Right atrium auricular region (tissue), 2 donors: ENCODE results near the gene CSTB. TPM values are rescaled to one million over a fixed set of nuclear protein-coding genes. Genes with fewer than 3 reads are reported as not detected.

Experiments used
- DNase-seq: peaks from one replicate; pipeline ENCODE4 v3.0.0-alpha.2; 2019; ENCODE audit warnings: low spot score
- H3K27ac ChIP-seq, 2 donors: fragments of 200-600 bp; sonication (generic); 1 replicate in 1 of 2; 2 replicates in 1 of 2; pipeline ENCODE4 v1.5.1; 2016 to 2019
- H3K27me3 ChIP-seq, 2 donors: fragments of 200-600 bp; sonication (generic); one replicate each; pipeline versions ENCODE4 v1.5.1 to v1.6.0; 2017 to 2019
- H3K36me3 ChIP-seq: fragments of 200-600 bp; sonication (generic); one replicate; pipeline ENCODE4 v1.5.1; 2016
- H3K4me1 ChIP-seq, 2 donors: fragments of 200-600 bp; sonication (generic); one replicate each; pipeline versions ENCODE4 v1.5.1 to v1.6.0; 2017 to 2019
- H3K4me3 ChIP-seq, 2 donors: fragments of 200-600 bp; sonication (generic); 1 replicate in 1 of 2; 2 replicates in 1 of 2; pipeline ENCODE4 v1.5.1; 2017 to 2019; ENCODE audit warnings: mild to moderate bottlenecking in 1 of 2, moderate library complexity in 1 of 2
- H3K9me3 ChIP-seq, 2 donors: fragments of 200-600 bp; sonication (generic); one replicate each; pipeline ENCODE4 v1.5.1; 2019
- total RNA-seq, 2 donors: library from RNA; depleted of rRNA; stranded (reverse); fragments of >200 nt; gene quantifications; one replicate each; pipeline ENCODE4 v1.1.0, GENCODE V29; 2016
- TF ChIP-seq, protein P1 (sequence below), 2 donors: fragments of 200-600 bp; sonication (generic); IDR thresholded peaks; one replicate each; pipeline ENCODE4 v1.5.1; 2019; ENCODE audit warnings: antibody characterized with exemption in 2 of 2

The CSTB gene
- total RNA-seq, 2 donors from 2014 or later, result 8.3 to 8.4 TPM

DNA sequence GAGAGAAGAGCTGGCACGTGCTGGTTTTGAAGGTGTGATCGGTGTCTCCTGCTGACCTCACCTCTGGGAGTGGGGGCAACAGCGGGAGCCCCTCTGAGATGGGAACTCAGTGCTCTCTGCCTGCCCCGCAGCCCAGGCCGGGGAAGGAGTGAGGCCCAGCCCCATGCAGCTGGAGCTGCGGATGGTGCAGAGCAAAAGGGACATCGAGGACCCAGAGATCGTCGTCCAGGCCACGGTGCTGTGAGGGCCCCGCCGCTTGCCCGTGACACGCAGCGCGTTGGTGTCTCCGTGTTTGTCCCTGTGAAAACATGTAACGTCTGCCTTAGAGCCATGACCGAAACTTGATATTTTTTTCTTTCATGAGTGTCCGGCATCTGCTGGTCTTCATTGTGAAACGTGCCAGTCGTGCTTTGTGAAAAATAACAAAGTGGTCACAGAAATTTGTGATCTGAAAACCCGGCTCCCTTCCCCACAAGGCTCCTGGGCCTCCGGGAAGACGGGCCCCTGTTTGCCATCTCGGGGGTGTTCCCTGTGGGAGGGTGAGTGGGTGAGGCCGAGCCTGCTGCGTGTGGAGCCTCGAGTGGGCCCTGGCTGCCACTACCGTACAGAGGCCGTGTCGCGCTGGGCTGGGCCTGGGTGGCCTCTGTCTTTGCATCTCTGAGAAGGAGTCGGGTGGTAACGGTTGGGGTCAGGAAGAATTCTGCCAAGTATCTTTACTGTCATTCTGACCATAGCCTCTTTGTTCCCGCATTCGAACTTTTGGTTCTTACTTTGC, 20.1 kb downstream of the CSTB start:
- no peaks in the 10 kb centered on the region for H3K27me3 ChIP-seq
- DNase-seq, result no peak
- TF ChIP-seq, protein P1, sequence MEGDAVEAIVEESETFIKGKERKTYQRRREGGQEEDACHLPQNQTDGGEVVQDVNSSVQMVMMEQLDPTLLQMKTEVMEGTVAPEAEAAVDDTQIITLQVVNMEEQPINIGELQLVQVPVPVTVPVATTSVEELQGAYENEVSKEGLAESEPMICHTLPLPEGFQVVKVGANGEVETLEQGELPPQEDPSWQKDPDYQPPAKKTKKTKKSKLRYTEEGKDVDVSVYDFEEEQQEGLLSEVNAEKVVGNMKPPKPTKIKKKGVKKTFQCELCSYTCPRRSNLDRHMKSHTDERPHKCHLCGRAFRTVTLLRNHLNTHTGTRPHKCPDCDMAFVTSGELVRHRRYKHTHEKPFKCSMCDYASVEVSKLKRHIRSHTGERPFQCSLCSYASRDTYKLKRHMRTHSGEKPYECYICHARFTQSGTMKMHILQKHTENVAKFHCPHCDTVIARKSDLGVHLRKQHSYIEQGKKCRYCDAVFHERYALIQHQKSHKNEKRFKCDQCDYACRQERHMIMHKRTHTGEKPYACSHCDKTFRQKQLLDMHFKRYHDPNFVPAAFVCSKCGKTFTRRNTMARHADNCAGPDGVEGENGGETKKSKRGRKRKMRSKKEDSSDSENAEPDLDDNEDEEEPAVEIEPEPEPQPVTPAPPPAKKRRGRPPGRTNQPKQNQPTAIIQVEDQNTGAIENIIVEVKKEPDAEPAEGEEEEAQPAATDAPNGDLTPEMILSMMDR (IDR thresholded peaks at IDR 0.05), result no peak
- peaks cover 71% of the 10 kb centered on the region for H3K36me3 ChIP-seq
- H3K9me3 ChIP-seq, result no peaks in the 10 kb centered on the region
- H3K27ac ChIP-seq, result no peak overlapping the region
- no peak overlapping the region for H3K4me3 ChIP-seq
- H3K4me1 ChIP-seq, result no peaks in the 10 kb centered on the region

DNA sequence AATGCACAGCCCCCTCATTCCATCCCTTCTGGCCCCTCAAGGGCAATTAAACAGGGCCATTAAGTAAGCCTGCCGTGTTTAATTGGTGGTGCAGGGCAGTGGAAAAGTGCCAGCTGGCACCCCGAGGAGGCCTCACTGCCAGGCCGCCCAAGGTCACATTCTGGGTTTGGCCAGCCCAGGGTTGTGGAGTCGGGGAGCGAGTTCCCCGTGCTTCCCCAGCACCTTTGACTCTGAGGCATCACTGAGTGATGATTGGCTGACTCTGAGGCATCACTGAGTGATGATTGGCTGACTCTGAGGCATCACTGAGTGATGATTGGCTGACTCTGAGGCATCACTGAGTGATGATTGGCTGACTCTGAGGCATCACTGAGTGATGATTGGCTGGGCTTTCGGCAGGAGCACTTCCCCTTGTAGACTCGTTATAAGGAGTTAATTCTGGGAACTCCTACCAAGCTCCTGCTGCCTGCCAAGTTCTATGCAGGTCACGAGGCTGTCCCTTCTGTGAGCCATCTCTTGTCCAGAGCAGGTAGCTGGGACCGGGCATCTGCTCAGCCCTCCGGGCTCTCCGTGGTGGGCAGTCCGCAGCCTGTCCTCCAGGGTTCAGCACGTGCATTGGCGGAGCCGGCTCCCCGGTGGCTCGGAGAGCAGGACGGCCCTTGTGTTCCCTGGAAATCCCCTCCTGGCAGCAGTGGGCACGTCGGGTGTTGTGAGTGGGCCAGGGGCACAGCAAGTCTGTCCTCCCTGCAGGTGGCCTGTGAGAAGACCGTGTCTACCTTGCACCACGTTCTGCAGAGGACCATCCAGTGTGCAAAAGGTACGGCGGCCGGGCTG, 20.9 kb downstream of the CSTB start:
- H3K4me1 ChIP-seq, result no peaks in the 10 kb centered on the region
- no peaks in the 10 kb centered on the region for H3K27me3 ChIP-seq
- no peak overlapping the region for H3K27ac ChIP-seq
- peaks cover 73% of the 10 kb centered on the region for H3K36me3 ChIP-seq
- H3K4me3 ChIP-seq, result no peak overlapping the region
- no peaks in the 10 kb centered on the region for H3K9me3 ChIP-seq
- DNase-seq, result no peak
- TF ChIP-seq, protein P1 (IDR thresholded peaks at IDR 0.05), result no peak

DNA sequence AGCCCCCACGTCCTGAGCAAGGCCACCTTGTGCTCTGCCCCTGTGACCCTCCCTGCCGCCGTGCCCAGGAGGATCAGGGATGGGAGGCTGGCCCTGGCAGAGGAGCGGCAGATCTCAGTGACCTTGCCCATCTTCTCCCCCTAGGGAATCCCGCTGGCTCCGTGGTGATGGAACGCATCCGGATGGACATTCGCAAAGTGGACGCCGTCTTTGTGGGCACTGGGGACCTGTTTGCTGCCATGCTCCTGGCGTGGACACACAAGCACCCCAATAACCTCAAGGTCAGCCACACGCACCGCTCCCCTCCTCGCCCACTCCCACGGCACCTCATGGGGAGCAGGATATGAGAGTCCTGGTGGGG, 22.7 kb downstream of the CSTB start:
- Histone ChIP-seq H3K4me1 (no peaks in the 10 kb centered on the region), H3K36me3 (peaks cover 86% of the 10 kb centered on the region), H3K27me3 (no peaks in the 10 kb centered on the region), H3K27ac (no peak overlapping the region), H3K9me3 (no peaks in the 10 kb centered on the region), H3K4me3 (no peak overlapping the region)
- no peak for DNase-seq
- TF ChIP-seq, protein P1 (IDR thresholded peaks at IDR 0.05), result no peak

GRCh38 chr21:43752758-43753438, 23.2 kb downstream of the CSTB start:
- H3K4me1 ChIP-seq, result no peaks in the 10 kb centered on the region
- peaks cover 88% of the 10 kb centered on the region for H3K36me3 ChIP-seq
- H3K27ac ChIP-seq, result no peak overlapping the region
- TF ChIP-seq, protein P1 (IDR thresholded peaks at IDR 0.05), result no peak
- no peaks in the 10 kb centered on the region for H3K9me3 ChIP-seq
- no peak overlapping the region for H3K4me3 ChIP-seq
- no peaks in the 10 kb centered on the region for H3K27me3 ChIP-seq
- no peak for DNase-seq

GRCh38 chr21:43751955-43752591, 24.0 kb downstream of the CSTB start:
- no peak for DNase-seq
- Histone ChIP-seq H3K9me3 (no peaks in the 10 kb centered on the region), H3K27me3 (no peaks in the 10 kb centered on the region), H3K36me3 (peaks cover 91% of the 10 kb centered on the region), H3K27ac (no peak overlapping the region), H3K4me1 (no peaks in the 10 kb centered on the region), H3K4me3 (no peak overlapping the region)
- TF ChIP-seq, protein P1 (IDR thresholded peaks at IDR 0.05), result no peak
